Fibroblast of lung (primary cell): ENCODE results near the gene NAA30. TPM values are rescaled to one million over a fixed set of nuclear protein-coding genes. Genes with fewer than 3 reads are reported as not detected.

Source experiments
- DNase-seq, 2 donors: peaks; one replicate each; pipeline versions ENCODE4 v3.0.0 to v3.0.0-alpha.2; 2010; ENCODE audit warnings: low read depth in 2 of 2
- H2AFZ ChIP-seq: 2 replicates; pipeline ENCODE4 v1.5.1; 2012; ENCODE audit warnings: low read length, control low read depth, inconsistent platforms
- H3K27ac ChIP-seq: 2 replicates; pipeline ENCODE4 v1.5.1; 2011; ENCODE audit warnings: low read length, control low read depth; ENCODE audit not compliant: insufficient read depth
- H3K27me3 ChIP-seq: 2 replicates; pipeline ENCODE4 v1.5.1; 2011; ENCODE audit warnings: mild to moderate bottlenecking, low read length; ENCODE audit not compliant: control insufficient read depth, insufficient read depth
- H3K36me3 ChIP-seq: 2 replicates; pipeline ENCODE4 v1.5.1; 2011; ENCODE audit warnings: low read length; ENCODE audit not compliant: control insufficient read depth, insufficient read depth
- H3K4me1 ChIP-seq: 2 replicates; pipeline ENCODE4 v1.5.1; 2011; ENCODE audit warnings: low read length; ENCODE audit not compliant: control insufficient read depth, insufficient read depth; ENCODE audit errors: extremely low read depth
- H3K4me2 ChIP-seq: 2 replicates; pipeline ENCODE4 v1.5.1; 2011; ENCODE audit warnings: low read length, control low read depth; ENCODE audit not compliant: insufficient read depth; ENCODE audit errors: extremely low read depth
- H3K4me3 ChIP-seq, 4 experiments: fragments of 200-600 bp in 1 of 4; sonication (generic) in 1 of 4; replicated peaks in 1 of 4; 2 replicates each; pipeline ENCODE4 v1.5.1; 2011 to 2016; ENCODE audit warnings: low read length in 4 of 4, low read depth in 3 of 4, mild to moderate bottlenecking in 3 of 4, control low read depth in 2 of 4, inconsistent platforms in 1 of 4, mixed read lengths in 1 of 4; ENCODE audit not compliant: insufficient read depth in 1 of 4; ENCODE audit errors: control extremely low read depth in 1 of 4
- H3K79me2 ChIP-seq: 2 replicates; pipeline ENCODE4 v1.5.1; 2012; ENCODE audit warnings: mild to moderate bottlenecking, low read length, inconsistent platforms; ENCODE audit not compliant: control insufficient read depth, insufficient read depth
- H3K9ac ChIP-seq: 2 replicates; pipeline ENCODE4 v1.5.1; 2011; ENCODE audit warnings: mild to moderate bottlenecking, low read length, control low read depth; ENCODE audit not compliant: insufficient read depth
- H3K9me3 ChIP-seq: 2 replicates; pipeline ENCODE4 v1.5.1; 2012; ENCODE audit warnings: low read depth, low read length; ENCODE audit not compliant: control insufficient read depth, insufficient read depth
- H4K20me1 ChIP-seq: 2 replicates; pipeline ENCODE4 v1.5.1; 2011; ENCODE audit warnings: low read length; ENCODE audit not compliant: control insufficient read depth, insufficient read depth; ENCODE audit errors: extremely low read depth
- EZH2 ChIP-seq: IDR thresholded peaks from 2 replicates; pipeline ENCODE4 v1.5.1; 2012; ENCODE audit warnings: low read length, control low read depth, mild to moderate bottlenecking; ENCODE audit errors: missing control alignments
- polyA plus RNA-seq, 2 donors: library from polyadenylated mRNA; depleted of rRNA in 1 of 2; stranded (reverse) in 1 of 2; unstranded in 1 of 2; fragments of >200 nt; gene quantifications; 2 replicates each; pipeline ENCODE4 v1.2.1, GENCODE V29; 2011 to 2012; ENCODE audit warnings: missing spikeins in 1 of 2
- total RNA-seq: library from RNA; depleted of rRNA; stranded (reverse); fragments of >200 nt; gene quantifications from 2 replicates; pipeline ENCODE4 v1.2.1, GENCODE V29; 2014
- TF ChIP-seq, protein P1 (sequence below), 2 donors: IDR thresholded peaks in 1 of 2; conservative IDR thresholded peaks in 1 of 2; 1 replicate in 1 of 2; 2 replicates in 1 of 2; pipeline ENCODE4 v1.5.1; 2011 to 2012; ENCODE audit warnings: low read length in 2 of 2, control low read depth in 1 of 2, inconsistent platforms in 1 of 2, low read depth in 1 of 2, mild to moderate bottlenecking in 1 of 2

Gene NAA30
- total and polyA plus RNA-seq, 2 donors (not counting 1 experiment from before 2014, with no cell fraction given), result 13.8 to 15.2 TPM

DNA sequence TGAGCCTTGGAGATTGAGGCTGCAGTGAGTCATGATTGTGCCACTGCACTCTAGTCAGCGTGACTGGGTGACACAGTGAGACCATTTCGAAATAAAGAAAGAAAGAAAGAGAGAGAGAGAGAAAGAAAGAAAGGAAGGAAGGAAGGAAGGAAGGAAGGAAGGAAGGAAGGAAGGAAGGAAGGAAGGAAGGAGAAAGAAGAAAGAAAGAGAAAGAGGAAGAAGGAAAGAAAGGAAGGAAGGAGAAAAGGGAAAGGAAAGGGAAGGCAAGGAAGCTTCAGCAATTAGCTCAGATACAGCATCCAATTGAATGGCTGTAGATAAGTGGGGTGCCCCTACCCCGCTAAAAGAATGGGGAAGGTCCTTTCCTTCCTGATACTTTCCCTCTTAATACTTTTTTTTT is 9.5 kb upstream of the NAA30 start:
- H3K4me1 ChIP-seq, result peaks cover 3% of the 10 kb centered on the region
- no peak for TF ChIP-seq EZH2
- TF ChIP-seq, protein P1, sequence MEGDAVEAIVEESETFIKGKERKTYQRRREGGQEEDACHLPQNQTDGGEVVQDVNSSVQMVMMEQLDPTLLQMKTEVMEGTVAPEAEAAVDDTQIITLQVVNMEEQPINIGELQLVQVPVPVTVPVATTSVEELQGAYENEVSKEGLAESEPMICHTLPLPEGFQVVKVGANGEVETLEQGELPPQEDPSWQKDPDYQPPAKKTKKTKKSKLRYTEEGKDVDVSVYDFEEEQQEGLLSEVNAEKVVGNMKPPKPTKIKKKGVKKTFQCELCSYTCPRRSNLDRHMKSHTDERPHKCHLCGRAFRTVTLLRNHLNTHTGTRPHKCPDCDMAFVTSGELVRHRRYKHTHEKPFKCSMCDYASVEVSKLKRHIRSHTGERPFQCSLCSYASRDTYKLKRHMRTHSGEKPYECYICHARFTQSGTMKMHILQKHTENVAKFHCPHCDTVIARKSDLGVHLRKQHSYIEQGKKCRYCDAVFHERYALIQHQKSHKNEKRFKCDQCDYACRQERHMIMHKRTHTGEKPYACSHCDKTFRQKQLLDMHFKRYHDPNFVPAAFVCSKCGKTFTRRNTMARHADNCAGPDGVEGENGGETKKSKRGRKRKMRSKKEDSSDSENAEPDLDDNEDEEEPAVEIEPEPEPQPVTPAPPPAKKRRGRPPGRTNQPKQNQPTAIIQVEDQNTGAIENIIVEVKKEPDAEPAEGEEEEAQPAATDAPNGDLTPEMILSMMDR (conservative IDR thresholded peaks at IDR 0.05 in 1 of 2, IDR thresholded peaks at IDR 0.05 in 1 of 2; ENCODE audit: low read depth in 1 of 2, low read length in 2 of 2), result no peak
- no peaks in the 10 kb centered on the region for H4K20me1 ChIP-seq
- H3K4me2 ChIP-seq, result no peak overlapping the region
- peak overlapping the region; percentile 19 for H2AFZ ChIP-seq
- H3K27ac ChIP-seq, result no peak overlapping the region
- H3K9me3 ChIP-seq, result no peaks in the 10 kb centered on the region
- no peak for DNase-seq
- no peak overlapping the region for H3K4me3 ChIP-seq
- H3K79me2 ChIP-seq, result no peaks in the 10 kb centered on the region
- H3K27me3 ChIP-seq, result no peaks in the 10 kb centered on the region
- no peaks in the 10 kb centered on the region for H3K36me3 ChIP-seq
- H3K9ac ChIP-seq, result no peak overlapping the region

DNA sequence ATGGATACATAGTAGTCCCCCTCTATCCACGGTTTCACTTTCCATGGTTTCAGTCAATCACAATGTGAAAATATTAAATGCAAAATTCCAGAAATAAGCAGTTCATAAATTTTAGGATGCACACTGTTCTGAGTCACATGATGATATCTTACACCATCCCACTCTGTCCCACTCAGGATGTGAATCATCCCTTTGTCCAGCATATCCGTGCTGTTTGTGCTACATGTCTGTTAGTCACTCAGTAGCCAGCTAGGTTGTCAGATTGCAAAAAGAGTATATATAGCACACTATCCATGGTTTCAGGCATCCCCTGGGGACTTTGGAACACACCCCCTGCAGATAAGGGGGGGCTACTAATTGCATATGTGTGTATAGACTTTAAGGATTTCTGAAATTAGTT is 8.1 kb upstream of the NAA30 start:
- Histone ChIP-seq H3K36me3 (no peaks in the 10 kb centered on the region), H4K20me1 (no peaks in the 10 kb centered on the region), H3K9ac (no peak overlapping the region), H3K4me3 (no peak overlapping the region), H3K27me3 (no peaks in the 10 kb centered on the region), H3K79me2 (no peaks in the 10 kb centered on the region), H3K4me1 (peaks cover 3% of the 10 kb centered on the region), H3K27ac (no peak overlapping the region), H3K9me3 (no peaks in the 10 kb centered on the region), H2AFZ (no peak overlapping the region), H3K4me2 (peak overlapping the region; percentile 5)
- TF ChIP-seq, protein P1 (conservative IDR thresholded peaks at IDR 0.05 in 1 of 2, IDR thresholded peaks at IDR 0.05 in 1 of 2; ENCODE audit: low read depth in 1 of 2, low read length in 2 of 2), result no peak
- no peak for TF ChIP-seq EZH2
- peak; percentile 67 to 86 for DNase-seq

DNA sequence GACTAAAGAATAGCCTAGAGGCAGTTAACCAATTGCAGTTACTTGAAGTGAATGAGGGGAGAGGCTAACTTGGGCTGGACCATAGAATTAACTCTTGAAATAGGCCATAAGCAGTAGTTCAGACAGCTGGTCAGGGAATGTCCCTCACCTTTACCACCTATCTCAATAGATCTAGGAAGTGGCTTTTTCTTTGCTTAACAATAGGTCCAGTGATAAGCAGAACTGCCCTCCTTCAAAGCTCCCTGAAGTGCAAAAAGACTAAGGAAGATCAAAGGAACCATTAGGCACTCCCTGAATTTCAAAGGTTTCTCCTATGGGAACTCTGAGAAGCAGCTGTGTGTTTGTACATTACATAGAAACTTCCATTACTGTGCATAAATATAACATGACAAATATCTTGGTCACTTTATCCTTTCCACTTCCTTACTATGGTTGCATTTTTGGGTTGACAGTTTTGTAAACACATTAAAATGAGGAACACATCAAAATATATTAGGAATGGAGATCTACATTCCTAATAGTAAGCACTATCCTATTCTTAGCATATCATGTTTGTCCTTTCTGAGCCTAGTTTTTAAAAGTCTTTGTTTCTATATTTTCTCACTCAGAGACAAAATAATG is 7.2 kb upstream of the NAA30 start:
- Histone ChIP-seq H3K9me3 (no peaks in the 10 kb centered on the region), H3K9ac (no peak overlapping the region), H3K79me2 (no peaks in the 10 kb centered on the region), H3K27me3 (no peaks in the 10 kb centered on the region), H3K4me2 (no peak overlapping the region), H3K4me1 (peaks cover 3% of the 10 kb centered on the region), H4K20me1 (no peaks in the 10 kb centered on the region), H2AFZ (peak overlapping the region; percentile 45), H3K27ac (no peak overlapping the region), H3K36me3 (no peaks in the 10 kb centered on the region), H3K4me3 (no peak overlapping the region)
- TF ChIP-seq EZH2, result no peak
- TF ChIP-seq, protein P1 (conservative IDR thresholded peaks at IDR 0.05 in 1 of 2, IDR thresholded peaks at IDR 0.05 in 1 of 2; ENCODE audit: low read depth in 1 of 2, low read length in 2 of 2), result no peak
- no peak for DNase-seq
